CD14-positive monocyte (primary cell): ENCODE results near the gene NR6A1. TPM values are rescaled to one million over a fixed set of nuclear protein-coding genes. Genes with fewer than 3 reads are reported as not detected.

Experiments used
- DNase-seq, 3 donors: peaks; one replicate each; pipeline ENCODE4 v3.0.0-alpha.2; 2011 to 2022
- H2AFZ ChIP-seq: 2 replicates; pipeline ENCODE4 v1.6.0; 2012; ENCODE audit warnings: mild to moderate bottlenecking, low read depth, low read length, inconsistent platforms; ENCODE audit not compliant: insufficient read depth, poor library complexity, severe bottlenecking
- H3K27ac ChIP-seq, 2 donors: 1 replicate in 1 of 2; 2 replicates in 1 of 2; pipeline ENCODE4 v1.5.1; 2012 to 2013; ENCODE audit warnings: low read length in 2 of 2, control low read depth in 1 of 2, inconsistent platforms in 1 of 2, low read depth in 1 of 2, mild to moderate bottlenecking in 1 of 2
- H3K27me3 ChIP-seq, 2 donors: one replicate each; pipeline versions ENCODE4 v1.6.0 to v1.6.1; 2011 to 2013; ENCODE audit warnings: low read length in 2 of 2; ENCODE audit not compliant: control insufficient read depth in 2 of 2, insufficient read depth in 2 of 2
- H3K36me3 ChIP-seq, 2 donors: replicated peaks in 1 of 2; 1 replicate in 1 of 2; 2 replicates in 1 of 2; pipeline versions ENCODE4 v1.5.1 to v1.6.1; 2012 to 2013; ENCODE audit warnings: low read length in 2 of 2, control low read depth in 1 of 2, inconsistent platforms in 1 of 2, mild to moderate bottlenecking in 1 of 2; ENCODE audit not compliant: insufficient read depth in 2 of 2, control insufficient read depth in 1 of 2
- H3K4me1 ChIP-seq, 2 donors: 1 replicate in 1 of 2; 2 replicates in 1 of 2; pipeline versions ENCODE4 v1.5.1 to v1.6.1; 2012 to 2013; ENCODE audit warnings: low read length in 2 of 2, control low read depth in 1 of 2, inconsistent platforms in 1 of 2, mild to moderate bottlenecking in 1 of 2, moderate library complexity in 1 of 2; ENCODE audit not compliant: insufficient read depth in 2 of 2, control insufficient read depth in 1 of 2
- H3K4me2 ChIP-seq: replicated peaks from 2 replicates; pipeline ENCODE3; 2012; ENCODE audit warnings: low read length, moderate library complexity, mild to moderate bottlenecking; ENCODE audit not compliant: poor library complexity, severe bottlenecking; ENCODE audit errors: extremely low read depth
- H3K4me3 ChIP-seq, 3 experiments: fragments of 200-600 bp in 1 of 3; sonication (generic) in 1 of 3; replicated peaks in 1 of 3; 1 replicate in 2 of 3; 2 replicates in 1 of 3; pipeline ENCODE4 v1.5.1; 2011 to 2013; ENCODE audit warnings: low read length in 3 of 3, mild to moderate bottlenecking in 3 of 3, control low read depth in 2 of 3, low read depth in 2 of 3, inconsistent platforms in 1 of 3, moderate library complexity in 1 of 3
- H3K79me2 ChIP-seq: 2 replicates; pipeline ENCODE4 v1.6.0; 2012; ENCODE audit warnings: mild to moderate bottlenecking, control low read depth, inconsistent platforms, low read length, moderate library complexity; ENCODE audit not compliant: insufficient read depth
- H3K9ac ChIP-seq: 2 replicates; pipeline ENCODE4 v1.6.0; 2017; ENCODE audit warnings: low read length, mild to moderate bottlenecking; ENCODE audit not compliant: insufficient read depth, poor library complexity, severe bottlenecking
- H3K9me3 ChIP-seq, 2 donors: replicated peaks in 1 of 2; 1 replicate in 1 of 2; 2 replicates in 1 of 2; pipeline versions ENCODE4 v1.5.1 to v1.6.1; 2012 to 2013; ENCODE audit warnings: low read length in 2 of 2, control low read depth in 1 of 2; ENCODE audit not compliant: control insufficient read depth in 1 of 2, insufficient read depth in 1 of 2
- H4K20me1 ChIP-seq: 2 replicates; pipeline ENCODE4 v1.6.0; 2012; ENCODE audit warnings: mild to moderate bottlenecking, low read length, control low read depth, moderate library complexity; ENCODE audit not compliant: insufficient read depth
- H3K27ac Mint-ChIP-seq, 7 donors: one replicate each; pipeline ENCODE4 v1.8.0; 2020; ENCODE audit warnings: mild to moderate bottlenecking in 7 of 7, mixed read lengths in 7 of 7, moderate library complexity in 6 of 7, inconsistent platforms in 2 of 7
- H3K27me3 Mint-ChIP-seq, 3 donors: one replicate each; pipeline ENCODE4 v1.8.0; 2021 to 2022; ENCODE audit warnings: low read depth in 3 of 3, mild to moderate bottlenecking in 3 of 3, mixed read lengths in 3 of 3, moderate library complexity in 3 of 3, inconsistent platforms in 1 of 3
- H3K36me3 Mint-ChIP-seq, 2 donors: one replicate each; pipeline ENCODE4 v1.8.0; 2020; ENCODE audit warnings: mixed read lengths in 2 of 2, inconsistent platforms in 1 of 2, mild to moderate bottlenecking in 1 of 2
- H3K4me1 Mint-ChIP-seq: one replicate; pipeline ENCODE4 v1.8.0; 2020; ENCODE audit warnings: mild to moderate bottlenecking, mixed read lengths
- H3K4me3 Mint-ChIP-seq, 2 donors: one replicate each; pipeline ENCODE4 v1.8.0; 2020; ENCODE audit warnings: mild to moderate bottlenecking in 2 of 2, mixed read lengths in 2 of 2, moderate library complexity in 1 of 2
- H3K9me3 Mint-ChIP-seq, 7 donors: one replicate each; pipeline ENCODE4 v1.8.0; 2020 to 2022; ENCODE audit warnings: mixed read lengths in 7 of 7, mild to moderate bottlenecking in 6 of 7, moderate library complexity in 6 of 7, inconsistent platforms in 2 of 7
- WGBS: methylation state at CpG from one replicate; pipeline ENCODE4 v1.1.5; 2013; ENCODE audit warnings: missing lambda C conversion rate; ENCODE audit not compliant: insufficient coverage; 5-methylcytosine and 5-hydroxymethylcytosine counted together
- intact Hi-C, 2 donors: fragments of 100-400 bp; cut with micrococcal nuclease; formaldehyde crosslinking; loops; one replicate each; pipeline versions ENCODE4 v1.15.0 to v1.15.1; 2023
- polyA plus RNA-seq, 3 donors: library from polyadenylated mRNA; depleted of rRNA in 1 of 3; unstranded in 2 of 3; stranded (reverse) in 1 of 3; fragments of 300-500 nt in 2 of 3; fragments of >200 nt in 1 of 3; fragmentation: Illumina TruSeq in 2 of 3; gene quantifications; 1 replicate in 2 of 3; 2 replicates in 1 of 3; pipeline ENCODE4 v1.2.3, GENCODE V29; 2012 to 2021
- TF ChIP-seq, protein P1 (sequence below): fragments of 200-600 bp; IDR thresholded peaks from one replicate; pipeline ENCODE4 v1.8.0; 2022; ENCODE audit warnings: antibody characterized with exemption, mild to moderate bottlenecking

The NR6A1 gene
- polyA plus RNA-seq, 3 donors = 0.15 to 2.9 (median 0.28) TPM

DNA sequence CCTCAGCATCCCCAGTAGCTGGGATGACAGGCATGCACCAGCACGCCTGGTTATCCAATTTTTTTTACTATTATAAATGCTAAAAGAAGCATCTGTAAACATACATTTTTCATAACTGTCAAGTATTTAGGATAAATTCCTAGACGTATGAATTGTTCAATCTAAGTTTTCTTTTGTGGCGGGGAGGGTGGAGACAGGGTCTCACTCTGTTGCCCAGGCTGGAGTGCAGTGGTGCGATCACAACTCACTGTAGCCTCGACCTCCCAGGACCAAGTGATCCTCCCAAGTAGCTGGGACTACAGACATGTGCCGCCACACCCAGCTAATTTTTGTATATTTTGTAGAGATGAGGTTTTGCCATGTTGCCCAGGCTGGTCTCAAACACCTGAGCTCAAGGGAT lies 52.2 kb downstream of the NR6A1 start:
- no peak overlapping the region for H3K9ac ChIP-seq
- no peak overlapping the region for H3K4me3 Mint-ChIP-seq

DNA sequence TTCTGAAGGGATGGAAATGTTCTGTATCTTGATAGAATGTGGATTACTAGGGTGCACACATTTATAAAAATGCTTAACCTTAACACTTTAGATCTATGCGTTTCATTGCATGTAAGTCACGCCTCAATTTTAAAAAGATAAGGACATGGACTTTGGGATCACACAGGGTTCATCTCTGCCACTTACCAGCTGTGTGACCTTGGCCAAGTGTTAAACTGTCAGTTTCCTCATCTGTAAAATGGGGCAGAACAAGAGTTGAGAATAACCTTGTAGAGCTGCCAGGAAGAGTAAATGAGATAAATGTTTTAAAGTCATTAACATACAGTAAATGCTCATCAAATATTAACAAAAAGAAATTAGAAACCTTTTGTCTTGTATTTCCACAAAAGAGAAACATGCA lies 53.5 kb downstream of the NR6A1 start:
- Histone ChIP-seq H3K27me3 (no peaks in the 10 kb centered on the region), H3K79me2 (no peaks in the 10 kb centered on the region), H4K20me1 (no peaks in the 10 kb centered on the region), H3K4me2 (no peak overlapping the region), H2AFZ (no peak overlapping the region), H3K9me3 (no peaks in the 10 kb centered on the region), H3K27ac (no peak overlapping the region), H3K9ac (no peak overlapping the region), H3K4me1 (no peaks in the 10 kb centered on the region), H3K36me3 (no peaks in the 10 kb centered on the region), H3K4me3 (no peak overlapping the region)
- intact Hi-C loops = no loop called here
- 92% methylated on average over 2 of the region's 2 CpGs for WGBS
- no peak overlapping the region for H3K27ac Mint-ChIP-seq
- H3K4me1 Mint-ChIP-seq = no peaks in the 10 kb centered on the region
- TF ChIP-seq, protein P1, sequence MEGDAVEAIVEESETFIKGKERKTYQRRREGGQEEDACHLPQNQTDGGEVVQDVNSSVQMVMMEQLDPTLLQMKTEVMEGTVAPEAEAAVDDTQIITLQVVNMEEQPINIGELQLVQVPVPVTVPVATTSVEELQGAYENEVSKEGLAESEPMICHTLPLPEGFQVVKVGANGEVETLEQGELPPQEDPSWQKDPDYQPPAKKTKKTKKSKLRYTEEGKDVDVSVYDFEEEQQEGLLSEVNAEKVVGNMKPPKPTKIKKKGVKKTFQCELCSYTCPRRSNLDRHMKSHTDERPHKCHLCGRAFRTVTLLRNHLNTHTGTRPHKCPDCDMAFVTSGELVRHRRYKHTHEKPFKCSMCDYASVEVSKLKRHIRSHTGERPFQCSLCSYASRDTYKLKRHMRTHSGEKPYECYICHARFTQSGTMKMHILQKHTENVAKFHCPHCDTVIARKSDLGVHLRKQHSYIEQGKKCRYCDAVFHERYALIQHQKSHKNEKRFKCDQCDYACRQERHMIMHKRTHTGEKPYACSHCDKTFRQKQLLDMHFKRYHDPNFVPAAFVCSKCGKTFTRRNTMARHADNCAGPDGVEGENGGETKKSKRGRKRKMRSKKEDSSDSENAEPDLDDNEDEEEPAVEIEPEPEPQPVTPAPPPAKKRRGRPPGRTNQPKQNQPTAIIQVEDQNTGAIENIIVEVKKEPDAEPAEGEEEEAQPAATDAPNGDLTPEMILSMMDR = no peak
- no peak overlapping the region for H3K4me3 Mint-ChIP-seq
- no peak for DNase-seq
- no peaks in the 10 kb centered on the region for H3K27me3 Mint-ChIP-seq
- no peaks in the 10 kb centered on the region for H3K9me3 Mint-ChIP-seq
- H3K36me3 Mint-ChIP-seq = peaks cover 1 to 2% of the 10 kb centered on the region in 2 donors

More for the DNA sequence above, 52.2 kb downstream of the NR6A1 start:
- H3K4me1 Mint-ChIP-seq = no peaks in the 10 kb centered on the region
- WGBS = no CpG with 5 or more reads among the region's 6 CpGs
- H3K27ac ChIP-seq = no peak overlapping the region
- no peak overlapping the region for H2AFZ ChIP-seq
- H3K4me3 ChIP-seq = no peak overlapping the region
- TF ChIP-seq, protein P1 = no peak
- H3K79me2 ChIP-seq = no peaks in the 10 kb centered on the region
- H3K27ac Mint-ChIP-seq = no peak overlapping the region
- H3K4me2 ChIP-seq = no peak overlapping the region
- H3K27me3 ChIP-seq = no peaks in the 10 kb centered on the region
- no peak for DNase-seq
- intact Hi-C loops = no loop called here
- no peaks in the 10 kb centered on the region for H3K36me3 ChIP-seq
- no peaks in the 10 kb centered on the region for H3K27me3 Mint-ChIP-seq
- no peaks in the 10 kb centered on the region for H3K4me1 ChIP-seq
- H3K9me3 Mint-ChIP-seq = no peaks in the 10 kb centered on the region
- peaks cover 1 to 2% of the 10 kb centered on the region in 2 donors for H3K36me3 Mint-ChIP-seq
- H4K20me1 ChIP-seq = no peaks in the 10 kb centered on the region
- H3K9me3 ChIP-seq = no peaks in the 10 kb centered on the region
